ENCODE measurements around the gene ARHGEF19.

- TF ChIP-seq MXI1 (IDR thresholded peaks at IDR 0.05; ENCODE audit: borderline replicate concordance, low read depth, low read length): no peak
- no peak for TF ChIP-seq POLR2A (IDR thresholded peaks at IDR 0.05; ENCODE audit: low read depth, low read length)
- TF ChIP-seq RAD21 (IDR thresholded peaks at IDR 0.05; ENCODE audit: low read length): no peak
- TF ChIP-seq, protein P1, sequence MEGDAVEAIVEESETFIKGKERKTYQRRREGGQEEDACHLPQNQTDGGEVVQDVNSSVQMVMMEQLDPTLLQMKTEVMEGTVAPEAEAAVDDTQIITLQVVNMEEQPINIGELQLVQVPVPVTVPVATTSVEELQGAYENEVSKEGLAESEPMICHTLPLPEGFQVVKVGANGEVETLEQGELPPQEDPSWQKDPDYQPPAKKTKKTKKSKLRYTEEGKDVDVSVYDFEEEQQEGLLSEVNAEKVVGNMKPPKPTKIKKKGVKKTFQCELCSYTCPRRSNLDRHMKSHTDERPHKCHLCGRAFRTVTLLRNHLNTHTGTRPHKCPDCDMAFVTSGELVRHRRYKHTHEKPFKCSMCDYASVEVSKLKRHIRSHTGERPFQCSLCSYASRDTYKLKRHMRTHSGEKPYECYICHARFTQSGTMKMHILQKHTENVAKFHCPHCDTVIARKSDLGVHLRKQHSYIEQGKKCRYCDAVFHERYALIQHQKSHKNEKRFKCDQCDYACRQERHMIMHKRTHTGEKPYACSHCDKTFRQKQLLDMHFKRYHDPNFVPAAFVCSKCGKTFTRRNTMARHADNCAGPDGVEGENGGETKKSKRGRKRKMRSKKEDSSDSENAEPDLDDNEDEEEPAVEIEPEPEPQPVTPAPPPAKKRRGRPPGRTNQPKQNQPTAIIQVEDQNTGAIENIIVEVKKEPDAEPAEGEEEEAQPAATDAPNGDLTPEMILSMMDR (conservative IDR thresholded peaks at IDR 0.05; ENCODE audit: low read depth, low read length): no peak
- TF ChIP-seq CHD1 (IDR thresholded peaks at IDR 0.05; ENCODE audit: low read depth, low read length): no peak
Observed at GRCh38 chr1:16203550-16203949, 8.9 kb downstream of the ARHGEF19 start.
